ENCODE data around the gene NOS2. TPM values are rescaled to one million over a fixed set of nuclear protein-coding genes. Genes with fewer than 3 reads are reported as not detected.

The NOS2 gene
- polyA plus RNA-seq, 3 donors, result 2.0 to 2.5 (median 2.2) TPM

DNA sequence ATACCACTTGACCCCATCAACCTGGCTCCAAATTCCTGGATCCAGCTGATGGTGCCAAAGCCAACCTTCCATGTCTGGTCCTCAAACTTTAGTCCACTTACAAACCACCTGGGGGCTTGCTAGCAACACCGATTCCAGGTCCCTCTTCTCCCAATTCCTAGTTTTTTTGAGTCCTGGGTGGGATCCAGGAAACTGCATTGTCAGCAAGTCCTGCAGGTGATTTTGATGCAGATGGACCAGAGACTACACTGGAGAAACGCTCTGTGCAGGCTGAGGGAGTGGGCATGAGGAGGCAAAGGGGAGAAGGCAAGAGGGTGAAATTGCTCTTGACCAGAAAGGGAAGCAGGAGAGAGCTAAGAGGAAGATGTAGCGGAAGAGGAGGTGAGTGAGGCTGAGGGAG is 21.0 kb upstream of the NOS2 start:
- DNase-seq, result no peak

DNA sequence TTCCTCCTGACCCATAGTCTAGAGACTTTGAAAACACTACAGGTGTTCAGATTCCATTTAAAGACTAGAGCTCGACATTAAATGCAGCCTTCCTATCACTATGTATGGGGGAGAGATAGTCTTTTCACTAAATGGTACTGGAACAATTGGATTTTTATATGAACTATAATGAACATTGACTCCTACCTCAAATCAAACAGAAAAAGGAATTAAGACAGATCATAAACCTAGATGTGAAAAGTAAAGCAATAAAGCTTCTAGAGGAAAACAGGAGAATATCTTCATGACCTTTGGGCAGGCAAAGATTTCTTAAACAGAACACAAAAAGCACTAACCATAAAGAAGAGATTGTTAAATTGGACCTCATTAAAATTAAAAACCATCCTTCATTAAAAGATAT is 18.8 kb upstream of the NOS2 start:
- DNase-seq, result no peak

DNA sequence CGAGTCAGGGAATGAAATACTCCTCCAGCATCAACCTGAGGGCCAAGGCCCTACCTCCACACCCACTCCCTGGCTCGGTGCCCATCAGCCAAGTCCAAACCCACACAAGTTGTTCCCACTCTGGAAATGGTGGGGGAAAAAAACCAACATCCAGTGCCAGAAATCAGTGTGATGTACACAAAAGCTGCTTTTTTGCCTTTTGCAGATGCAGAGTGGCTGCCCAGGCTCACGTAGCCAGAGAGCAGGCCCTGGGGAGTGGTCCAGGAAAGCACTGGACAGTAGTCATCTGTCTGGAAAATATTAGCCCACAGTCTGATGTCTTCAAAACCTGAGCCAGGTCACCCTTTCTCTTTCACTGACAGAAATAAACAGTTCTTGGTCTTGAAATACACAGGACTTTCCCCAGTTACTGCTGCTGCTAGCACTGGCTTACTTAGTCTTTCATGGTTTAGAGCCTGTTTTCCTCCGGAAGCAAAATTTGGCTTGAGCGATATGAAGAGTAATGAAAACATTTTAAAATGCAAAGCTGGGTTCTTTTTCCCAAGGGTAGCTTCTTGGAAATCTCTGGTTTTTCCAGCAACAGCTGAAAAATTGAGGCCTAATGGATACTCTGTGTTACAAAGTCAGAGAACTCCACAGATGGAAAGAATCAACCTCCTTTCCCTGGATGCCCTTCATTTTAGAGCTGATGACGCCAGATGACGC is 18.2 kb upstream of the NOS2 start:
- peak; percentile 53 for DNase-seq

DNA sequence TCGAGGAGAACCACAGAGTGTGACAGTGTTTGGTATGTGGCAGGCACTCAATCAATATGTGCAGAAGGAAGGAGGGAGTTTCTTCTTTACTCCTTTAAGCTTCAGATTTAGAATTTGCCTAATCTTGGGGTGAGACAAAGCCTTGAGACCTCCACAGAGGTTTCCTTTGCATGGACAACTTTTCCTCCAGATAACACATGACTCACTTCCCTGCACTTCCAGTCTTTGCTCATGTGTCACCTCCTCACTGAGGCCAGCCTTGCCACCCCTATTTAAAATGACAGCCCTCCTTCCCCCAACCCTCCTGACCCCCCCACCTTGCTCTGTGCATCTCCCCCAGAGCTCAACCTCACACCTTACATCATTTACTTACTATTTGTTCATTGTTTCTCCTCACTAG is 17.4 kb upstream of the NOS2 start:
- no peak for DNase-seq

DNA sequence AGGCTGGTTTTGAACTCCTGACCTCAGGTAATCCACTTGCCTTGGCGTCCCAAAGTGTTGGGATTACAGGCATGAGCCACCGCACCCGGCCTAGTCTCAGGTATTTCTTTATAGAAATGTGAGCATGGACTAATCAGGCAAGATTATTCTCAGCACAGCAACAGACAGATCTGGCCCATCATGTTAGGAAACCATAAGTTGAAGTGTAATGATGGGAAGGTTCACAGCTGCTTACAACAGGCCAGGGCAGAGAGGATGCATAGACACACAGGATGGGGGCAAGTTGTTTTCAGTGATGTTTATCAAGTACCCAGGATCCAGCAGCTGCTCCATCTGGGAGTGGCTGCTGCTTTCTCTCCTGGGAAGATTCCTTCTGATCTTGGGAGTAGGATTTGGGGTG is 16.6 kb upstream of the NOS2 start:
- DNase-seq, result no peak

DNA sequence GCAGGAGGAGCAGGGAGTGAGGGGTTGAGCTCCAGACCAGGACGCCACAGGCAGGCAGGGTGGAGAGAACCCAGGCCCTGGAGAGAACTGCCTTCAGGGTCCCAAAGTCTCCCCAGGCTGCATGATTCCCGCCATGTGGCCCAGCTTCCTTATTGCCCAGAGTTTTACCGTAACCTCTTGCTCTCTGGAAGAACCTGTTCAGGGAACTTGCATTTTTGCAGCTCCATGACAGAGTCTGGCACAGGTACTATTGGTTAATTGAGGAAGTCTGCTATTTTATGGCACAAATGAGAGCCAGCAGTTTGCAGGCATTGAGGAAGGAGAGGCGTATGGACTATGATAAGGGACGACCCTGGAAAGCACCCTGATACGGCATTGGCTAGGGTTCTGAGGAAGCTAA is 11.6 kb upstream of the NOS2 start:
- DNase-seq, result no peak

DNA sequence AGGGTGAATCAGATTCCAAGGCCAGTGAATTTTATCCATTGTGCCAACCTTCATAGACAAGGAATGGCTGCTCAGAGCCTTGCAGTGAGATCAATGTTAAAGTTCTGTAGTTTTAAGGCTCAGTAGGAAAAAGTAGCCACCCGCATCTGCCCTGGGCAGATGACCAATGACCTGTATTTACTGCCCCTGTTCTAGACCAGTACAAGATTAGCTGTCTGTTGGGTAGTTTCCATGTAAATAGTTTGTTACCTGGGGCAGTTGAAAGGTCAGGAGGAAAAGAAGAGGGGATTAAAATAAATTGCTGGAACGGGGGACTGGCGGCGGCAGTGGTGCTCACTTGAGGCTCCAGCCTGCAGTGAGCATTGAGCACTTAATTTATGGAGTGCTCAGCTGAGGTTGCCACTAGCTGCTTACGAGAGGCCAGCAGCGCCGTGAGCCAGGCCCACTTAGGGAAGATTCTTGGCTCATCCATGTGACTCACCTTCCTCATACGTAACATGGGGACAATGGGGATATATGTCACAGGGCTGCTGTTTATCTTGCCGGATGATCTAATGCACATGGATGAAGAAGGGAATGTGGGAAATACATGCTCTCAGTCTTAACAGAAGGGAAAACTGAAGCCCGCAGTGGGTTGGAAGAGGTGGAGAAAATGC is 10.7 kb upstream of the NOS2 start:
- no peak for DNase-seq

DNA sequence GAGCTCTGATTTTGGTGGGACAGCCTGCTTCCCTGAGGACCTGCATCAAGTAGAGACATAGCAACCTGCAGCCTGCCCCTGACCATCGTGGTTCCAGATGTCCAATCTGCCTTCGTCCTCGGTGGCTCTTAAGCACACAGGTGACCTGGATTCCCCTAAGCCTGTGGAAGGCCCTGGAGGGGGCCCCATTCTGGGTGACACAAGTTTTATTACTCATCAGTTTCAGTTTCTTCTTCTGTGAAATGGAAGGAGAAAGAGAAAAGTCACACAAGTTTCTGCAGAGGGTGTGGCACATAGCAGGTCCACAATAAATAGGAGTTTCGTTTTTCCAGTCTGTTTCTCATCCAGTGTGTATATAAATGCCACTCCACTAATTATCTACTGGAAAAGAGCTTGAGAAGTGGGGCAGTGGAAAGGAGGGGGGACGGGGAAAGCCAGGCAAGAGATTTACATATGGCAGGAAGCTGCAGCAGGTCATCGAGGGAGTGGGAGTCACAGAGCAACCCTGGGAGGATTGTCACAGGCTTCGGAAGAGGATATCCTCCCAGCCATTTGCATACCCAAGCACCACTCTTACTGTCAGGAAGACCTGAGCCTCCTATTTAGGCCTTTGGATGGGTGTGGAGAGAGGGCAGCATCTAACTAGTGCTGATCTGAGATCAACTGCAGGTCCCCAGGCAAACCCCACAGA is 10.0 kb upstream of the NOS2 start:
- no peak for DNase-seq

DNA sequence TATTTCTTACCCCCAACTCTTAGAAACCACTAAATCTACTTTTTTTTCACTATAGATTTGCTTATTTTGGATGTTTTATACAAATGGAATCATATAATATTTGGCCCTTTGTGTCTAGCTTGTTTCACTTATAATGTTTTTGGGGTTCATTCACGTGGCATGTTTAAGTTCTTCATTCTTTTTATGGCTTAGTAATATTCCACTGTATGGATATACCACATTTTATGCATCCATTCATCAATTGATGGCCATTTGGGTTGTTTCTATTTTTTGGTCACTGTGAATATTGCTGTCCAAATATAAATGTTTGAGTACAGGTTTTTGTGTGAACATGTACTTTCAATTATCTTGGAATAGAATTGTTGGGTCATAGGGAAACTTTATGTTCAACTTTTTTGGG is 9.2 kb upstream of the NOS2 start:
- DNase-seq, result no peak

DNA sequence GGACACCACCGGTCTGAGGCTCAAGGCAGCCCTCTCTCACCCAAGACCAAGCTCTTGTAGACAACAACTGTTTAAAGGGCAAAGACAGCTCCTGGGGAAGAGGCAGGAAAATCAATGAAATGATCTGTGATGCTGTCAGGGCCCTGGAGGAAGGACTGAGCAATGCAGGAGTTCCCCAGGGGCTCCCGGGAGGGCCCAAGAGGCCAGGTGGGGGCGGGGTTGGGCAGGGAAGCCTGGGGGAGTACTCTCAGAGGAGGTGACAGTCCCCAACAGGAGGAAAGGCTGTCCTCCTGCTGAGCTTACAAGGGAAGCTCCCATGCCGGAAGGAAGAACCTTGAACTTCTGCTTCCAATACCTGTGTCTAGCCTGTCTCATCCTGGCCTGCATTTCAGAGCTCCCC is 8.3 kb upstream of the NOS2 start:
- no peak for DNase-seq

DNA sequence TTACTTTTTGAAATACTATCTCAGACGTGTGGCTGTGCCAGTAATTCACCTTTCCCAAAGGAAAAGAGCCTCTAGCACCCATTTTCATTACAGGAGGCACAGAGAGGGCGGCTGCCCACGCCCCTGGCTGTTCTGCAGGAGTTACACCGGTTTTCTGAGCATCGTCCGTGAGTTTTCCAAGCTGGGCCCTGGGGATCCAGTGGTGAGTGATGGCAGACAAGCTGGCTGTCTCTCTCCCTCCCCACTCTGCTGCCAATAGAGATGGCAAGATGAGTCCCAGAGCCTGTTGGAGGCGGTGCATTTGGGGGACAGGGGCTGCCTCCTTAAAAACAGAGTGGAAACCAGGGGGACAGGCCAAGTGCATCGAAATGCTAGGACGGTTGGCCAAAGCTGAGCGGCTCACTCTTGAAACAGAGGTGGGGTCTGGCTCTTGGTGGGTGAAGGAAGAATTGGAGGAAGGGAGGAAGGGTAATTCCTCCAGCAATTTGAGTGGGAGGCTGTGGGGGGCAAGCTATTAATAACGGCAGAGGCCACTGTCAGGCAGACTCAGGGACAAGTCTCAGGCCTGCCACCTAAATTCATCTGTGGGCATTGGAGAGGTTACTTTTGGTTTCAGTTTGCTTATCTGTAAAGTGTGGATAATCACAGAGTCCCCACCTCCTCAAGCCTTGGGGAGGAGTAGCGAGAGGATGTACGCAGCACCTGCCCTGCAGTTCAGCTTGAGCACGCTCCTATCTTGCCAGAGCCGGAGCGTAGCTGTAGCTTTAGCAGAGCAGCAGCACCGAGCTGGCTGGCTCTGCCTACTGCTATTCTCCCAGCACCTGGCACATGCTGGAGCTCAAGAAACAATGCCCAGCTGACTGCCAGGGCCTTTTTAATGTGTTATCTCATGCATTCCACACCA is 7.5 kb upstream of the NOS2 start:
- DNase-seq, result no peak

DNA sequence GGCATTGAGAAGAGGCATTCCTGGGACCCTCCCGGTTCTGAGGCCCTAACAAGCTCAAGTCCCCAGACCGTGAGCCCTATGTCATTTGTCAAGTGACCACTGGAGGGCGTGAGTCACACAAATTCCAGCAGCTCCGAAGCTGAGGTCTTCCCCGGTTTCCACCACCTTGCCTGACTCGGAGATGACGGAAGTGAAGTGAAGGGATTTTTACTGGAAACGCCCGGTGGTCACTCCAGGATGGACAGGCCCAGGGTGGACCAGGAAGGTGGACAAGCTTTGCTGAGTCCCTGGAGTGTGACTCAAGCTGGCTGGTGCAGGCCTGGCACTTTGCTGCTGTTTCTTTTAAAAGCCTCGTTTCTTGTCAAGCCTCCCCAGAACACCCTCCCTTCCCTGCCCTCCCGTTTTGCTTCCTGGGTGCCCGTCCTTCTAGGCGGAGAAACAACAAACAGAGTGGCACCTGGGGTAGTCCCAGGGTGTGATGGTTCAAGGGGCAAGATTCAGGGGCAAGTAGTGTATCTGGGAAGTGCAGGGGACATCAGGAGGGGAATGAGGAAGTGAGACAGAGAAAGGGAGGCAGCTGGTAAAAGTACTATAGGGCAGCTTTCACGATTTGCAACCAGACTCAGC is 5.3 kb upstream of the NOS2 start:
- DNase-seq, result peak; percentile 90

DNA sequence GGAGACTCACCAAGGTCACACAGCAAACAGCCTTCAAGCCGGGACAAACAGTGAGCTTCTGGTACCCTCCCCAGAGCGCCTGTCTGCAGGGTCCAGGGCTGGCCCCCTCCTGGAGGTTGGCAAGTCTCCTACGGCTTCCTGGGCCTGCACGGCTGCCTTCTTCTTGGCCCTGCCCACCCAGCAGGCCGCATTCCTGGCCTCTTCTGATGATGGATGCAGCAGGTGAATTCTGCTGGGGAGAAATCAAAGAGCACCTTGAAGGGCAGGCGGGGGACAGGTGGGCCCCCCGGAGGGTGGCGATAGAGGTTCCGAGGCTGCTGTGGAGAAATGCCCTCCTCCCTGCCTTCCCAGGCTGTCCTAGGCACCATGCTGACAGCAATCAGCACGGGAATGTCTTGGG is 3.8 kb upstream of the NOS2 start:
- no peak for DNase-seq

DNA sequence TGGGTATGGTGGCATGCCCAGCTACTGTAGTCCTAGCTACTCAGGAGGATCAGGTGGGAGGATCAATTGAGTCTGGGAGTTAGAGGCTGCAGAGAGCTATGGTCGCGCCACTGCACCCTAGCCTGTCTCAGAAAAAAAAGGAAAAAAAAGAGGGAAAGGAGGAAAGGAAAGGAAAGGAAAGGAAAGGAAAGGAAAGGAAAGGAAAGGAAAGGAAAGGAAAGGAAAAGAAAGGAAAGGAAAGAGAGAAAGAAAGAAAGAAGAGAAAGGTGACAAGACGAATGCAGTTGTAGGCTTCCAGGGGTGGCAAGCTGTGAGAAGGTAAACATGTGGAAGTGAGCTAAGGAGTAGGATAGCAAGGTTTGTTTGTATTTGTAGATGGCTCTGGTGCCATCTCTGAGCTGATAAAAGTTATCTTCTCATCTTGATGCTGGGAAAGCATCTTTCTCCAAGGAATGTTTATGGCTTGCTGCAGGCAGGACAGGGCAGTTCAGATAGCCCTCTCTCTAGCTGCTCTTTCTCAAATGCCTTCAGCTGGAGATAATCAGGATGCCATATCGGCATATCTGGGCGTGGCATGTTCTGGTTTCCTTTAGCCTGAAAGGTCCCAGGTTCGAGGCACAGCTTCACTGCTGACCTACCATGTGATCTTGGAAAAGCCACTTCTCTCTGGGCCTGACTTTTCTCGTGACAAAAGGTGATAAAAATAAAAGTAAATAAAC is 2.8 kb upstream of the NOS2 start:
- no peak for DNase-seq

DNA sequence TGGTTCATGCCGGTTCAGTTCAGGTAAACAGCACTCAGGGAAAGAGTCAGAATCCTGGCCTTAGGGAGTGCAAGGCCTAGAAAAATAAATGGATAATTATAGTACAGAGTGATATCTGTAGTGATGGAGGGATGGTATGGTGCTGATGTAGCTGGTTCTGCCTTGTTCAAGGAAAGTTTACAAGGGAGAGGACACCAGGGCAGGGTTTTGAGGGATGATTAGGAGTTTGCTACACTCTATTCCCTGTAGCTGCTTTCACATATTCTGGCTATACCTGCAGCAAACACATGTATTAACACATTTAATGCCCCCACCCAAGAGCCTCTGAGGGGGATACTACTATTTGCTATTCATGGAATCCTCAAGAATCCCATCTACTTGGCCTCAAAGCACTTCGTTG is 1.7 kb upstream of the NOS2 start:
- no peak for DNase-seq

DNA sequence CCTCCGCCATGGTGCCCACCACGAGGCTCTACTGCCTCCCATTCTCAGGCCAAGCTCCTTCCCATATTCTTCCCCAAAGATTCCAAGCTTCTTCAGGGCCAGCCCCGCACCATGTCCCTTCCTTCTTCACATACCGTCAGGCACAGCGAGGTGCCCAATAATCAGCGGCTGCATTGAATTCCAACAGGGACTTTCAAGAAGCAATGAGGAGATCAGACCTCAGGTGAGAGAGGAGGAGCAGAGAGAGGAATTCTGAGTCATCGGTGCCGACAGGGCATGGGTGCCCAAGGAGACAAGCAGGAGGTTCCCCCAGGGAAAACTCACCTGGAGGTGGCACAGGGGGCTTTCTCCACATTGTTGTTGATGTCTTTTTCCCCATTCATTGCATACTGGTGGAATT is 2.0 kb downstream of the NOS2 start:
- DNase-seq, result no peak

DNA sequence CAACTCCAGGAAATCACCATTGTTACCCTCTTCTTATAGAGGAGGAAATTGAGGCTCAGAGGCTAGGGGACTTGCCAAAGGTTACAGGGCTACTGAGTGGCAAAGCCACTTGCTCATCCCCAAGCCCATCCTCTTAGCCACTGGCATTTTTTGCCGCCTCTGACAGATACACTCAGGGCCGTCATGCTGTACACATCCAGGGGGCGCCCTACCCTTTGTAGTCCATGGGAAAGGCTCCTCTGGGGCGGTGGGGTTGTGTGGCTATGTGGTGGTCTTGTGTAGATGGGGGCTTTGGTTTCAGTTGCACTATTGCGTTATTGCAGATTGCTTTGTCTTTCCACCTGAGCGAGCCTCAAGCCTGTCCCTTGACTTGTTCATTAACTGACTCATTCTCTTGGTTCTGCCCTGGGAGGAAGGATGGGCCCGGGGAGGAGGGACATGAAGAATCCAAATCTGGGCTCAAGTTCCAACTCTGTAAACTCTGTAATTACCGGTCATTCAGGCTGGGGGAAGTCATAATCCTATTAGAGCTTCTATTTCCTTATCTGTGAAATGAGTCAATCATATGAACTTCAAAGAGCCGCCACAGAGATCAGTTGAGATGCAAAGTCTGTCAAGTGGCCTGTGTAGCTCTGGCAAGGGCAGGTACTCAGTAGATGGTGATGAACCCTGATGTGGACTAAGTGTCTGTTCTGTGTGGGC is 2.8 kb downstream of the NOS2 start:
- no peak for DNase-seq

DNA sequence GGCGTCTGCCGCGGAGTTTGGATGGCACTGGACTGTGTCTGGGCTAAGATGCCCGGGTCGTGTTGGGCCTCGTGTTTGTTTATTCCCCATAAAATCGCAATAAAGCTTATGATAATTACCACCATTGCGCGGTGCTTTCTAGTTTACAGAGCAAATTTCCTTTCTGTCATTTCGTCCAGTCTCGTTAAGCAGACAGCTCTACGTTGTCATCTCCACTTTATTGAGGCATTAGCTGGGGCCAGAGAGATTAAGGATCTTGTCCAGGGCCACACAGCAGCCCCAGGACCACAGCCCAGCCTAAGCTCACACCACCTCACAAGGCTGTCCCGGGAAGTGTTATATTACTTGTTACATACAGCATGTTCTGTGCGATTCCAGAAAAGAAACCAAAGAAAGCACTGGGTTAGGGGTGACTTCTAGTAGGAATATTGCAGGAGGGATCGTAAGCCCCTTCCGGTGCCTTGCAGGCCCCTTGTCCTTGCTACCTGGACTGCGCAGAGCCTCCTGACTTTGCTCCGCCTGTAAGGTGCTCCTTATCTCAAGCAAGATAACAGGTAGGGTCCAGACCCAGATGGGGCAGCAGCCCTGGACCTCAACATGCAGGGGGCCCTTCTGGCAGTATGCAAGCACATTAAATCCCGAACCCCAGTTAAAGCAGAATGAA is 6.3 kb downstream of the NOS2 start:
- DNase-seq, result no peak

DNA sequence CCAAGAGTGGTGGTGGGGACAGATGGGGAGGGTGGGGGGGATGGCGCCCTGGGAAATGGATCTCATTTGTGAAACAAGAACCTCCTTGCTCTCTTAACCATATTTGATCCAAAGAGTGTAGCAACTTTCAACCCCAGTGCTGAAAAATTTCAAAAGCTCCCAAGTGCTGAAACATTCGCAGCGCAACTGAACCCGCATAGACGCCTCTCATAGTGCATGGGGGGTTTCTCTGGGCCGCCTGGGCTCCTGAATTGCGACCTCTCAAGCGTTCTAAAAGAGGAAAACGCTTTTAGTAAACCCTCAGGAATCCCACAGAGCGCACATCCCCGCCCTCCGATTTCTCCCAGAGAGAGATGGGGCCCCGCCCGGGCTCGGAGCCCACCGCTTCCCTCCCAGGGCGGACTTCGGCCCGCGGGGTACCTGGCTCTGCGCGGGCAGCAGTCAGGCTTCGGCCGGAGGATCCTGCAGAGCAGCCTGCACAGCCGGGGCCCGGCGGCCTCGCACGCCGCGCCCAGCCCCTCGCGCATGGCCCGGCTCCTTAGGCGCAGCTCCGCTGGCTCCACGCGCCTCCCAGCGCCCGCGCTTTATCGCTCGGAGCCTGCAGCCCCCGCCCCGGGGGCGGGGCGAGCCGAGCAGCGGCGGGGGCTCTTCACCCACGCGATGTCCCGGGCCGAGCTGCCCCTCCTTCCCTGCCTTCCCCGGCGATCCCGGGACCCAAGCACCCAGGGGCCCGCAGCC is 7.0 kb downstream of the NOS2 start:
- peak; percentile 19 for DNase-seq

All from renal pelvis (tissue), 4 donors.